ENCODE results near the gene ERAL1.
"Not testable (repeated sequence)": the region's sequence is repeated elsewhere in the genome, so short reads cannot be mapped to it uniquely, and the experiment has no call there.

The ERAL1 gene

DNA sequence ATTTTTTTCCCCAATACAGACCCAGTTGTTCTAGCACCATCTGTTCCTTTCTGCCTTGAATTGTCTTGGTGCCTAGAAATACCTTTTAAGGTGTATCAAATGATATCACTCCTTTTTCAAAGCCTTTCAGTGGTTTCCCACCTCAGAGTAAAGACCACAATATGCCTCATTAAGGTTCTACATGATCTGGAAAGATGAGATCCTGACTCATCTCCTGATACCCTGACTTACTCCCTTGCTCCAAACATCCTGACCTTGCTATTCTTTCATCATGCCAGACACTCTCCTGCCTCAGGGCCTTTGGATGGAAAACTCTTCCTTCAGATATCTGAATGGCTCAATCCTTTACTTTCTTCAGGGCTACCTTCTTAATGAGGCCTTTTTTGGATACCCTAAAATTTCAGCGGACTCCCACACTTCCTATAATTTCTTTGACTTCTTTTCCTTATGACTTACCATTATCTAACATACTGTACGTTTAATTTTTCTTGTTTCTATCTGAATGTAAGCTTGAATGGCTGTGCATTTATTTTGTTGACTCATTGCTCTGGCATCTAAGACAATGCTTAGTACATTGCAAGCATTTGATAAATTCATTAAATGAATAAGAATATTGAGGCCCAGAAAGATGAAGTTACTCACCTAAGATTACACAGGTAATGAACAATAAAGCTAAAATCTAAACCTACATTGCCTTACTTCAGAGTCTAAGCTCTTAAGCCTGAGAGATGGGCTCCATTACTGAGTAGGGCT, 23.5 kb downstream of the ERAL1 start:
- in situ Hi-C loops (cut with HindIII; ENCODE audit: low sequenced_read_pairs), result no loop called here

- in situ Hi-C loops (cut with HindIII; ENCODE audit: low sequenced_read_pairs), result no loop called here
Measured at GRCh38 chr17:28878981-28879380, 24.2 kb downstream of the ERAL1 start.

DNA sequence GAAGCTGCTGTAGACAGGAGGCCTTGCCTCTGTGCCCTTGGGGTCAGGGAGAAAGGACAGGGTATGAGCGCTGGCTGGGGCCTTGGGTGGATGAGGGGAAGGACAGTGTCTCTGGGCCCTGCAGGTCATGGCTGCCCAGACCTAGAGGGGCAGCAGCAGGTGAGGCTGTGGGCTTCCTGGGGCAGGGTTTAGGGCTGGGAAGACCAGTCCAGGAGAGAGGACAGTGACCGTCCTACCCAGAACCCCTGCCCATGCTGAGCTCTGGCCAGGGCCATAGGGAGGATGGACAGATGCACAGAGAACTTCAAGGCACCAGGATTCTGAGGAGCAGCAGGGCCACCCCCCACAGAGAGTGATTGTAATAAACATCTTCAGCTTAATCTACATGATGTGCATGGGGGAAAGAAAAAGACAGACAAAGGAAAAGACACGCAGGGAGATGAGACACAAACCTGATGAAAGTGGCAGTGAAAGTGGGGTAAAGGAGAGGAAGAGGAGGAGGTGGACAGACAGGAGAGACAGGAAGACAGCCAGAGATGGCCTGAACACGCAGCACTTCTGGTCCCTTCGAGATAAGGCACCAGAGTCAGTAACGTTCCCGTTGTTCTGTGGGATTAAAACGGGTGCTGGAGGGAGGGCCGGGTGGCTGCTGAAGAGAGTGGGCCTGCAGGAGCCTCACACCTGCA, 25.2 kb downstream of the ERAL1 start:
- in situ Hi-C loops (cut with HindIII; ENCODE audit: low sequenced_read_pairs), result no loop called here

- in situ Hi-C loops (cut with HindIII; ENCODE audit: low sequenced_read_pairs), result no loop called here
Measured at GRCh38 chr17:28880572-28880945, 25.7 kb downstream of the ERAL1 start.

GRCh38 chr17:28881533-28882056, 26.8 kb downstream of the ERAL1 start:
- in situ Hi-C loops (cut with HindIII; ENCODE audit: low sequenced_read_pairs), result no loop called here

DNA sequence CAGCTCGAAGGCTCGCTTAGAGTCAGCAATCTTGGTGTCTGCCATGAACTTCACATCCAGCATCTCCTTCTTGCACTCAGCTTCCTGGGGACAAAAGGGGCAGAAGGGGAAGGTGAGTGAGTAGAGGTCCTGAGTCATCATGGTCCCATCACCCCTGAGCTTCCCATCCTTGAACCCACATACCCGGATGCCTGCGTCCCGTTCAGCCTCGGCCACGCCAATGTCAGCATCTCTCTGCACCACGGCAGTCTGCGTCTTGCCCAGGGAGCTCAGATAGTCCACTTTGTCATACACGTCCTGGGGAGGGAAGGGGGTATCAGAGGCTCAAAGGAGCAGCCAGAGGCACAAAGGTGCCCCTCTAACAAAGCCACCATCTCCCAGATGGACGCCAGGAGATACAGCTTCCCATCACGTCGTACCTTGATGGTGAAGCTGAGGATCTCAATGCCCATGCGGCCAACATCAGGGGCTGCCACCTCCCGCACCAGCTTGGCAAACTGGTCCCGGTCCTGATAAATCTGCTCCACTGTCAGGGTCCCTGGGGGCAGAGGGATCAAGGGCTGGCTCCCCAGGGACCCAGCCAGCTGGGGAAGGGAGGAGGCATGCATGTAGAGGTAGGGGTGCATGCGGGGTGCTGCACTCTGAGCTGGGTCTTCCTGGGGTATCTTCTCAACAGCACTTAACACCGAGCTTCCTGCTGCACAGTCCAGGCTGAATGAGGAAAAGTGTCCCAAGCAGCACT, 27.5 kb downstream of the ERAL1 start:
- in situ Hi-C loops (cut with HindIII; ENCODE audit: low sequenced_read_pairs), result no loop called here

GRCh38 chr17:28883967-28884702, 29.3 kb downstream of the ERAL1 start:
- in situ Hi-C loops (cut with HindIII; ENCODE audit: low sequenced_read_pairs), result no loop called here

DNA sequence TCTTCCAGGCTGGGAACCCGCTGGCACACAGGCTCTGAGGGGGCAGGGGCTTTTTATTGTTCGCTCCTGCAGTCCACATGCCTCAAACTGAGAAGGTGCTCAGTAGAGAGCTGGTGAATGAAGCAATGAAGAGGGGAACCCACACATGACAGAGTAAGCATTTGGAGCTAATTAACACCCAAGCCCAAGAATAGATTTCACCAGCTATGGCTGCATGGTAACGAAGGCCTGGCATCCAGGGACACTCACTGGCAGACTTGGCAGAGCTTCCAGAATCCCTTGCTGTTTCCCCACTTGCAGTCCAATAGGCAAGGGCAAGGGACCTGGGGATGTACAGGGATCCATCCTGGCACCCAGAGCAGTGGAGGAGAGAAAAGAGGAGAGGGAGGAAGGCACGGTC, 30.5 kb downstream of the ERAL1 start:
- in situ Hi-C loops (cut with HindIII; ENCODE audit: low sequenced_read_pairs), result no loop called here

DNA sequence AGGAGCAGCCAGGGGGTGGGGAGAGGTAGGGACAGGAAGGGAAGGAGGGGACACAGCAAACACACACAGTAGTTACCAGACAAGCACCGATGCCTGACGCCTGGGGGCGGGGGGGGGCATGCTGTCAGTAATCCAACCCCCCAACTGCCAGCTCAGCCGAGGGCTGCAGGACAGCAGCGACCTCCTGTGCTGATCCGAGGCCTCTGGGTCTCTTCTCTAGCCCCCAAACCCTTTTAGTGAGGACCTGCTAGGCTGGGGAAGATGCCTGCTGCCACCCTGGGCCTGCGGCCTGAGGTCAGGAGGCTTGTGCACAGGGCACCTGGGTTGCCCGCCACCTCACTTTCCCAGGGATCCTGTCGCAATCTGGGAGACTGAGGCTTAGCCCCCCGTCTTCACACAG, 31.1 kb downstream of the ERAL1 start:
- in situ Hi-C loops (cut with HindIII; ENCODE audit: low sequenced_read_pairs), result no loop called here

DNA sequence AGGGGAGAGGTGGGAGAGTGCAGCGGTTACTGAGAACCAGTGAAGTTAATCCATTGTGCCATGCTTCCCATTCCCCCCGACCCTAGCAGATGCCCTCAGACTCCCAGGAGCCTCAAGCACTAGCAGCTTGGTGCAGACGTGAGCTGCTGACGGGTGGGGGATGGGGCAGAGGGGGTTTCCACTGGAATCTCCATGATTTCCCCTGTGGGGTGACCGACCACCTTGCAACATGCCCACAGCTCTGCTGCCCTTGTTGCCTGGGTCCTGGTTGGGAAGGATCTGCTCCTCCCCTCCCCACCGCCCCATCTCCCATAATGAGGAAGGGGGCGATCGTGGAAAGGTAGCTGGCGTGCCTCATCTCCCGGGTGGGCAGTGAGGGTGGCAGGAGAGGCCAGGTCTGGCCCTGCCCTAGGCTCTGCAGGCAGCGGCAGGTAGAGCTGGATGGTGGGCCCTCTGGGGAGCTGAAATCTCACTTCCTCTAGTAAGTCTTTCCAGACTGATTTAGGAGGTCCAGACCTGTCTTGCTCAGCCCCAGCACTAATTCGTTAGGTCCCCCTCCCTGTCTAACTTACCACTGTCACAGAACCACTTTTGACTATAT, 33.2 kb downstream of the ERAL1 start:
- in situ Hi-C loops (cut with HindIII; ENCODE audit: low sequenced_read_pairs), result no loop called here

DNA sequence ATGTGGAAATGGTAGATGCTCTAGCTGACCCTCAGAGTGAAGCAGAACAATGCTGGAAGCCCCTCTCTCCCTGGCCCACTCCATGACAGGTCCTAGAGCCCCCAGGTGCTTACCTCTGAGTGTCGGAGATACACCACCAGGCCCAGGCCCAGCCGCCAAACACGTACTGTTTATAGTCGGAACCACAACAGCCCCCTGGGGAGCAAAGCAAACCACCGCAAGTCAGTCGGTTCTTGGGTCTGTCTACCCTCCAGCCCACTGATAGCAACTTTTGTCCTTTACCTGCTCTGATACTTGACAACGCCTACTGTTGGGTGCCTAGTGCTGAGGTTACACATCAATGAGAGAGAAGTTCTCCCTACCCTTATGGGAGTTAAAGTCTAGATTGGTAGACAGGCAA, 34.0 kb downstream of the ERAL1 start:
- in situ Hi-C loops (cut with HindIII; ENCODE audit: low sequenced_read_pairs), result no loop called here

GRCh38 chr17:28889996-28890395, 35.2 kb downstream of the ERAL1 start:
- in situ Hi-C loops (cut with HindIII; ENCODE audit: low sequenced_read_pairs), result no loop called here

GRCh38 chr17:28891201-28891600, 36.4 kb downstream of the ERAL1 start:
- in situ Hi-C loops (cut with HindIII; ENCODE audit: low sequenced_read_pairs), result no loop called here

DNA sequence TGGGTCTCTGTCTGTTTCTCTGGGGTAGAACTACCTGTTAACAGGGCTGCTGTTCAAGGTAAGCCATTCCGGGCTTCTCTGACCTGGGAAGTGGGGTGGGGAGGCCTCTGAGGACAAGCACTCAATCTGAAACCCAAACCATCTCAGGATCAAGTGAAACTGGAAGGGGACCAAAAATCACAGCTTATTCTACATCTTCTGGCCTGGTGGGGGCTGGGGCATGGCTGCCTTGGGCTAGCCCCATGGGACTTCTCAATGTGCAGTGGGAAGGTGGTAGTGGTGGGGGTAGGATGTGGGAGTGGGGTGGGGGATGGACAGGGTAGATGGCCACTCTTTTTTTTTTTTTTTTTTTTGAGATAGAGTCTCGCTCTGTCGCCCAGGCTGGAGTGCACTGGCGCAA, 37.2 kb downstream of the ERAL1 start:
- in situ Hi-C loops (cut with HindIII; ENCODE audit: low sequenced_read_pairs), result no loop called here

- in situ Hi-C loops (cut with HindIII; ENCODE audit: low sequenced_read_pairs), result not testable (repeated sequence)
Measured at GRCh38 chr17:28893248-28894183, 38.7 kb downstream of the ERAL1 start.

DNA sequence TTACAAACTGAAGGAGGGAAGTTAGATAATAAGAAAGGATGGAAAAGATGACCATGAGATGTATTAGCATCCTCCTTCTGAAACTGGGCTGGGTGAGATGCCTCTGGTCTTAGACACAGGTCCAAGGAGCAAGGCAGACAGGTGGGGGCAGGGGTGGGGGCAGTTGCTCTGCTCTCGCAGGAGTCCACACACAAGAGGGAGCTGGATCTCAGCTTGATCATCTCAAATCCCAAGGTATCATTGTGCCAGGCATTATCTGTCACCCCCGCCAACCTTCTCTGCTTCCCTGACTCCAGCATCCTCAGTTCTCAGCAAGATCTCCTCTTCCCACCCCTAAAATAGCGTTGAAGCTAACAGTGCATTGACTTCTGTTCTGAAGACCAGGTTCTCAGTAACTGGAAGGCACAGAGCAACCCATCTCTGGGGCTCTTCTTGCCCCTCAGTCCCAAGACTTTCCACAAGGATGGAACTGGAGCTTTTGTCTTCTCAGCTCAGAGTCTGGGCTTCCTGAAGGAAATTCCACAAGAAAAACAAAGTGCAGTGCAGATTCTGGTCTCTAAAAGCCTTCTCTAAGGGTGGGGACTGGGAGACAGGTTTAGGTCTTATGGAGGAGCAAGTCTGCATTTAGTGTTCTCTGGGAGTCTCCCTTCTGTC, 41.1 kb downstream of the ERAL1 start:
- in situ Hi-C loops (cut with HindIII; ENCODE audit: low sequenced_read_pairs), result no loop called here

GRCh38 chr17:28896491-28896883, 41.7 kb downstream of the ERAL1 start:
- in situ Hi-C loops (cut with HindIII; ENCODE audit: low sequenced_read_pairs), result no loop called here

- in situ Hi-C loops (cut with HindIII; ENCODE audit: low sequenced_read_pairs), result no loop called here
Measured at GRCh38 chr17:28896884-28897768, 42.3 kb downstream of the ERAL1 start, which contains the start of gene FLOT2. Gene FLOT2 (minus strand): TSS chr17:28897733. CDS start chr17:28897574, 159 bp downstream.
